Mesothelial cell of epicardium (in vitro differentiated cells): ENCODE data around the gene TCF23. TPM values are rescaled to one million over a fixed set of nuclear protein-coding genes. Genes with fewer than 3 reads are reported as not detected.

ENCODE experiments used
- DNase-seq, 2 experiments: peaks; one replicate each; pipeline ENCODE4 v3.0.0; 2021; ENCODE audit warnings: low spot score in 2 of 2; ENCODE audit not compliant: unreplicated experiment in 2 of 2
- H3K27ac Mint-ChIP-seq: 2 replicates; pipeline ENCODE4 v1.8.0; 2021; ENCODE audit warnings: mixed read lengths
- H3K27me3 Mint-ChIP-seq: 2 replicates; pipeline ENCODE4 v1.8.0; 2021; ENCODE audit warnings: low read depth, mixed read lengths
- H3K36me3 Mint-ChIP-seq: 2 replicates; pipeline ENCODE4 v1.8.0; 2021; ENCODE audit warnings: mixed read lengths
- H3K4me1 Mint-ChIP-seq: 2 replicates; pipeline ENCODE4 v1.8.0; 2021; ENCODE audit warnings: mixed read lengths
- H3K4me3 Mint-ChIP-seq: 2 replicates; pipeline ENCODE4 v1.8.0; 2021; ENCODE audit warnings: mild to moderate bottlenecking, moderate library complexity, mixed read lengths
- H3K9me3 Mint-ChIP-seq: 2 replicates; pipeline ENCODE4 v1.8.0; 2021; ENCODE audit warnings: mixed read lengths
- CTCF ChIP-seq: fragments of 200-600 bp; sonication (generic); IDR thresholded peaks from one replicate; pipeline ENCODE4 v1.5.0; 2021; ENCODE audit warnings: antibody characterized with exemption; ENCODE audit not compliant: unreplicated experiment
- total RNA-seq: library from RNA; stranded (reverse); gene quantifications from 3 replicates; pipeline ENCODE4 v1.2.1, GENCODE V29; 2021

The TCF23 gene
- total RNA-seq, 1 donor from 2014 or later, result not detected

- H3K9me3 Mint-ChIP-seq, result no peaks in the 10 kb centered on the region
- no peak overlapping the region for H3K4me3 Mint-ChIP-seq
- H3K4me1 Mint-ChIP-seq, result peaks cover 3% of the 10 kb centered on the region
- H3K27me3 Mint-ChIP-seq, result peaks cover 2% of the 10 kb centered on the region
- no peak for DNase-seq
- no peaks in the 10 kb centered on the region for H3K36me3 Mint-ChIP-seq
- H3K27ac Mint-ChIP-seq, result no peak overlapping the region
- TF ChIP-seq CTCF, result no peak
Observed at GRCh38 chr2:27149570-27150405, 984 bp downstream of the TCF23 start.

- H3K4me1 Mint-ChIP-seq, result peaks cover 3% of the 10 kb centered on the region
- DNase-seq, result no peak
Observed at GRCh38 chr2:27150639-27151230, 1.9 kb downstream of the TCF23 start.

GRCh38 chr2:27152102-27152795 is 3.4 kb downstream of the TCF23 start:
- TF ChIP-seq CTCF, result no peak
- H3K9me3 Mint-ChIP-seq, result no peaks in the 10 kb centered on the region
- H3K4me3 Mint-ChIP-seq, result no peak overlapping the region
- H3K36me3 Mint-ChIP-seq, result no peaks in the 10 kb centered on the region
- peaks cover 3% of the 10 kb centered on the region for H3K4me1 Mint-ChIP-seq
- no peak overlapping the region for H3K27ac Mint-ChIP-seq
- H3K27me3 Mint-ChIP-seq, result peaks cover 2% of the 10 kb centered on the region
- DNase-seq, result no peak

More at GRCh38 chr2:27150639-27151230, 1.9 kb downstream of the TCF23 start:
- TF ChIP-seq CTCF, result no peak
- Mint-ChIP-seq H3K36me3 (no peaks in the 10 kb centered on the region), H3K27ac (no peak overlapping the region), H3K4me3 (no peak overlapping the region), H3K27me3 (peaks cover 2% of the 10 kb centered on the region), H3K9me3 (no peaks in the 10 kb centered on the region)

- Mint-ChIP-seq H3K9me3 (no peaks in the 10 kb centered on the region), H3K4me1 (peaks cover 3% of the 10 kb centered on the region), H3K27ac (no peak overlapping the region), H3K36me3 (no peaks in the 10 kb centered on the region), H3K4me3 (no peak overlapping the region), H3K27me3 (peaks cover 2% of the 10 kb centered on the region)
- no peak for DNase-seq
- no peak for TF ChIP-seq CTCF
Observed at GRCh38 chr2:27152796-27153464, 4.1 kb downstream of the TCF23 start.

GRCh38 chr2:27154488-27154887 is 5.7 kb downstream of the TCF23 start:
- no peak for TF ChIP-seq CTCF
- Mint-ChIP-seq H3K27ac (no peak overlapping the region), H3K4me1 (peaks cover 3% of the 10 kb centered on the region), H3K9me3 (no peaks in the 10 kb centered on the region), H3K4me3 (no peak overlapping the region), H3K27me3 (peaks cover 2% of the 10 kb centered on the region), H3K36me3 (no peaks in the 10 kb centered on the region)
- no peak for DNase-seq
